ENCODE measurements around the gene NPBWR2. TPM values are rescaled to one million over a fixed set of nuclear protein-coding genes. Genes with fewer than 3 reads are reported as not detected.

Gene NPBWR2
- total and polyA plus RNA-seq, 9 donors = not detected

DNA sequence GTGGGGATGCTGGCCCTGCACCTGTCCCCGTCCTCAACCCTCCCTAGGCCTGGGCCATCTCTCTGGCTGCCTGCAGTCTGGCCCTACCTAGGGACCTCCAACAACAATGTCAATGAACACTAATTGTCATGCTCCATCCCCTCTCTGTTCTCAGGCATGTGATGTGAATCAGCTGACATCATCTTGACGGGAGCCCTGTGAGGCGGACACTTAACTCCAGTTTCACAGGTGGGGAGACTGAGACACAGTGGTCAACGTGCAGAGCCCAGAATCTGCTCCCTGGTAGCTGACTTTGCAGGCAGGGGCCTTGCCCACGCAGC lies 45.1 kb downstream of the NPBWR2 start:
- intact Hi-C loops (cut with DNase I) = no loop called here
- Histone ChIP-seq H3K27ac (peak overlapping the region in 1 of 2 donors; percentile 75), H3K4me1 (ENCODE audit: insufficient read depth) (peaks cover 4% of the 10 kb centered on the region), H3K36me3 (no peaks in the 10 kb centered on the region), H3K9me3 (no peaks in the 10 kb centered on the region), H3K4me3 (peak overlapping the region; percentile 69), H3K27me3 (no peaks in the 10 kb centered on the region)
- DNase-seq = no peak
- TF ChIP-seq POLR2A (IDR thresholded peaks at IDR 0.05) (no peak), EP300 (IDR thresholded peaks at IDR 0.05) (no peak)
- TF ChIP-seq, protein P1, sequence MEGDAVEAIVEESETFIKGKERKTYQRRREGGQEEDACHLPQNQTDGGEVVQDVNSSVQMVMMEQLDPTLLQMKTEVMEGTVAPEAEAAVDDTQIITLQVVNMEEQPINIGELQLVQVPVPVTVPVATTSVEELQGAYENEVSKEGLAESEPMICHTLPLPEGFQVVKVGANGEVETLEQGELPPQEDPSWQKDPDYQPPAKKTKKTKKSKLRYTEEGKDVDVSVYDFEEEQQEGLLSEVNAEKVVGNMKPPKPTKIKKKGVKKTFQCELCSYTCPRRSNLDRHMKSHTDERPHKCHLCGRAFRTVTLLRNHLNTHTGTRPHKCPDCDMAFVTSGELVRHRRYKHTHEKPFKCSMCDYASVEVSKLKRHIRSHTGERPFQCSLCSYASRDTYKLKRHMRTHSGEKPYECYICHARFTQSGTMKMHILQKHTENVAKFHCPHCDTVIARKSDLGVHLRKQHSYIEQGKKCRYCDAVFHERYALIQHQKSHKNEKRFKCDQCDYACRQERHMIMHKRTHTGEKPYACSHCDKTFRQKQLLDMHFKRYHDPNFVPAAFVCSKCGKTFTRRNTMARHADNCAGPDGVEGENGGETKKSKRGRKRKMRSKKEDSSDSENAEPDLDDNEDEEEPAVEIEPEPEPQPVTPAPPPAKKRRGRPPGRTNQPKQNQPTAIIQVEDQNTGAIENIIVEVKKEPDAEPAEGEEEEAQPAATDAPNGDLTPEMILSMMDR (IDR thresholded peaks at IDR 0.05) = no peak
- WGBS, 3 donors = 31 to 45% (median 38%) methylated on average over 5 of the region's 5 CpGs

DNA sequence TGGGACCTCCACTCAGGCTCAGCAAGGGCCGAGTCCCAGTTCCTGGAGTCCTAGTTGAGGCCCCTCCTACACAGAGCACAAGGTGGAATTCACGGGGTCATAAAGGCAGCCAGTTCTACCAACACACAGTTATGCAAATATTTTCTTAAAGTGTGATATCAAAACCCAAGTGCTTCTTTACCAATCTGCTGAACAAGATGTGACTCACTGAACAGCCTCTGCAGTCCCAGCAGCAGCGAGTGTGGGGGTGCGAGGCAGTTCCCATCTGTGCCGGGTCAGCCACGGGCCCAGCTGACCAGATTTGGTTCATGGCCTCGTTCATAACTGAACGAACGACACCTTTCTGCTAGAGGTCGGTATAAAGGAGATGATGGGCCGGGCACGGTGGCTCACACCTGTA lies 48.8 kb downstream of the NPBWR2 start:
- Histone ChIP-seq H3K4me1 (ENCODE audit: insufficient read depth) (peaks cover 2% of the 10 kb centered on the region), H3K27me3 (no peaks in the 10 kb centered on the region), H3K4me3 (no peak overlapping the region), H3K27ac (no peak overlapping the region), H3K9me3 (no peaks in the 10 kb centered on the region), H3K36me3 (no peaks in the 10 kb centered on the region)
- intact Hi-C loops (cut with DNase I) = no loop called here
- no peak for TF ChIP-seq EP300 (IDR thresholded peaks at IDR 0.05)
- TF ChIP-seq, protein P1 (IDR thresholded peaks at IDR 0.05) = no peak
- no peak for TF ChIP-seq POLR2A (IDR thresholded peaks at IDR 0.05)
- no peak for DNase-seq
- 53 to 66% (median 56%) methylated on average over 12 of the region's 12 CpGs for WGBS, 3 donors

DNA sequence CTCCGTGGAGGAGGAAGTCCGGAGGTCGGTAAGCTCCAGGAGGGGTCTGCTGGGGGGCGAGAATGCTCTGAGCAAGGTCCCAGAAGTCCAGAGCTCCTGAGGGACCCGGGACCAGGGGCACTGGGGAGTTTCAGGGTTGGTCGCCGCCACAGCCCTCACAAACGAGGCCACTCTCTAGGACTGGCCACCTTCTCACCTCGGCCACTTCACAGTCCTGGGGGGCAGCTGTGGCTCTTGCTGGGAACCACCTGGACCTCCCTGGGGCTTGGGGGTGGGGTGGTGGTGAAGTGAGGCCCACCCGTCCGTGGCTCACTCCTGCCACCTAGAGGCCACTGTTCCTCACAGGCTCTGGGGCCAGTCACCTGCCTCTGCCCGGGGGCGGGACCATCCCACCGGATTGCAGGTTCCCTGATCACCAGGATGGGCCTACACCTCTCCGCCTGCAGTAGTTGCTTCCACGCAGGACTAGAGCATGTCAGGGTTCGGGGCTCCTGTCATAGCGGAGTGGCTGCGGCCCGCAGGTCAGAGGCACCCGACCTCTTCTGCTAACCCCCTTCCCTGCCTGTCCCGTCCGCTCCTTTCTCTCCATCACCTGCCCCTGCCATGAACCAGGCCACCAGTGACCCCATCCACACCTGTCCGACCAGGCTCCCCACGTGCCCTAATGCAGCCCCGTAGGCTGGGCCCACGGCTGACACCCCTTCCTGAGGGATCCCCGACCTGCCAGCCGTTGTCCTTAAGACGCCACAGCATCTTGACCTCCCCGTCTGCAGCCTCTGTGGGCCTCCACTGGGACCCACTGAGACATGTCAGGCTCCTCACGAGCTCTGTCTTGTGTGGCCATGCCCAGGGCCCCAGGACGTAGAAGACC lies 49.5 kb downstream of the NPBWR2 start:
- H3K36me3 ChIP-seq = no peaks in the 10 kb centered on the region
- intact Hi-C loops (cut with DNase I) = no loop called here
- H3K4me3 ChIP-seq = no peak overlapping the region
- H3K27ac ChIP-seq = no peak overlapping the region
- H3K9me3 ChIP-seq = no peaks in the 10 kb centered on the region
- 29 to 39% (median 34%) methylated on average over 32 to 33 of the region's 33 CpGs for WGBS, 3 donors
- no peaks in the 10 kb centered on the region for H3K27me3 ChIP-seq
- DNase-seq = peak; percentile 46 to 78 (median 73)
- H3K4me1 ChIP-seq (ENCODE audit: insufficient read depth) = peaks cover 2% of the 10 kb centered on the region
- TF ChIP-seq EP300 (IDR thresholded peaks at IDR 0.05) (no peak), POLR2A (IDR thresholded peaks at IDR 0.05) (no peak)
- TF ChIP-seq, protein P1 (IDR thresholded peaks at IDR 0.05) = peak; percentile 23 to 66 (median 50)

DNA sequence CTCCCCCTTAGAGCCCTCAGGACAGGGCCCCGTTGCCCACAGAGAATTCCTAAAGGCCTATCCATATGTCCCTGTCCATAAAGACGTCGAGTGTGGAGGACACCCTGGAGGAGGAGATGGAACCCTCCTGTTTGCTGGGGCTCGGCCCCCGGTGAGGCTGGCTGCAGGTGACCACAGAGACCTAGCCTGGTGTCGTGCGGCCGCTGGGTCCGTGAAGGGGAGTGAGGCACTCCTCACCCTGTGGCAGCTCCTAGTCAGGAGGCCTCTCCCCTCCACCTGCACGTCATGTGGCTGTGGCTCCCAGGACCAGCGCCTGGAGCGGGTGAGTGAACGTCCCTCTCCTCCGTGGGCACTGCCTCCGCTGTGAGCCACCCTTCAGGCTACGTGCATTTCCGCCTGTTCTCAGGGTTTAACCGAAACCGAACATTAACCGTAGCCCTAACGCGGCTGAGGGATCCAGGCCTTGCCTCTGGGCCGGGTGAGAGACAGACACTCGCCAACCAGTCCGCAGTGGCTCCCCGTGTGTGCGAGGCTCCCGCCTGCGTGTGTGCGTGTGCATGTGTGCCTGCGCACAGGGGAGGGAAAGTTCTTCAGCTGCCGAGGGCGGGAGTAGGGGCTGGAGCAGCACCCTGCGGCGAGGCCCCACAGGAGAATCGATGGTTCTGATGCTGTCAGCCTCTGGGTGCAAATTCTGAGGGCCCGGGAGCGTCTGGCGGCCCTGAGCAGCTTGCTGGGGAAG lies 50.3 kb downstream of the NPBWR2 start:
- H3K4me3 ChIP-seq = no peak overlapping the region
- TF ChIP-seq EP300 (IDR thresholded peaks at IDR 0.05) = no peak
- no peak for TF ChIP-seq POLR2A (IDR thresholded peaks at IDR 0.05)
- TF ChIP-seq, protein P1 (IDR thresholded peaks at IDR 0.05) = no peak
- no peak for DNase-seq
- no peaks in the 10 kb centered on the region for H3K36me3 ChIP-seq
- H3K27ac ChIP-seq = no peak overlapping the region
- intact Hi-C loops (cut with DNase I) = no loop called here
- WGBS, 3 donors = 55 to 66% (median 62%) methylated on average over 38 to 39 of the region's 39 CpGs
- H3K9me3 ChIP-seq = no peaks in the 10 kb centered on the region
- no peaks in the 10 kb centered on the region for H3K27me3 ChIP-seq
- H3K4me1 ChIP-seq (ENCODE audit: insufficient read depth) = no peaks in the 10 kb centered on the region
